Mucosa of descending colon (tissue), 3 donors: ENCODE results near the gene PTPN21. TPM values are rescaled to one million over a fixed set of nuclear protein-coding genes. Genes with fewer than 3 reads are reported as not detected.

Experiments
- ATAC-seq: fragments of 200-7000 bp; cut with Tn5 transposase; one replicate; pipeline ENCODE4 v1.9.1; 2020; ENCODE audit warnings: mild to moderate bottlenecking, moderate library complexity
- DNase-seq, 3 donors: peaks; one replicate each; pipeline ENCODE4 v3.0.0-alpha.2; 2020
- H3K36me3 ChIP-seq: fragments of 200-600 bp; one replicate; pipeline ENCODE4 v1.8.0; 2021; ENCODE audit warnings: low read depth, mild to moderate bottlenecking
- H3K4me1 ChIP-seq: fragments of 200-600 bp; one replicate; pipeline ENCODE4 v1.8.0; 2021; ENCODE audit warnings: low read depth, mild to moderate bottlenecking
- H3K4me3 ChIP-seq: fragments of 200-600 bp; one replicate; pipeline ENCODE4 v1.8.0; 2021; ENCODE audit warnings: mild to moderate bottlenecking
- H3K9me3 ChIP-seq: fragments of 200-600 bp; one replicate; pipeline ENCODE4 v1.8.0; 2021; ENCODE audit warnings: mild to moderate bottlenecking
- intact Hi-C, 2 donors: fragments of 100-400 bp; cut with DNase I in 1 of 2; cut with micrococcal nuclease in 1 of 2; formaldehyde crosslinking; loops; one replicate each; pipeline versions ENCODE4 v1.11.0 to v1.11.1; 2022; cut with DNase I, micrococcal nuclease
- total RNA-seq, 3 donors: library from RNA; stranded (reverse); fragmentation: NEBNext Ultra II Directional in 2 of 3; extraction: Animal tissue kit (Norgen Biotek cat#: 25700) in 2 of 3; gene quantifications; one replicate each; pipeline versions ENCODE4 v1.2.1 to v1.2.4, GENCODE V29; 2021 to 2023
- TF ChIP-seq, protein P1 (sequence below): fragments of 200-600 bp; IDR thresholded peaks from one replicate; pipeline ENCODE4 v1.8.0; 2022; ENCODE audit warnings: antibody characterized with exemption, mild to moderate bottlenecking
- donor health status: DM: no; HTN: no; CAD: no; lungs with moderate emphysema.
- donor health status: DM: no; HTN: no; CAD: no.
- donor health status: DM: no; HTN: yes; CAD: no.

PTPN21 gene
- total RNA-seq, 3 donors from 2014 or later: 37.0 to 51.8 (median 44.7) TPM

GRCh38 chr14:88552876-88553275, 1.9 kb downstream of the PTPN21 start:
- DNase-seq: no peak
- H3K4me1 ChIP-seq: peaks cover 13% of the 10 kb centered on the region
- no peak overlapping the region for H3K4me3 ChIP-seq
- H3K36me3 ChIP-seq: no peaks in the 10 kb centered on the region
- intact Hi-C loops: no loop called here
- TF ChIP-seq, protein P1, sequence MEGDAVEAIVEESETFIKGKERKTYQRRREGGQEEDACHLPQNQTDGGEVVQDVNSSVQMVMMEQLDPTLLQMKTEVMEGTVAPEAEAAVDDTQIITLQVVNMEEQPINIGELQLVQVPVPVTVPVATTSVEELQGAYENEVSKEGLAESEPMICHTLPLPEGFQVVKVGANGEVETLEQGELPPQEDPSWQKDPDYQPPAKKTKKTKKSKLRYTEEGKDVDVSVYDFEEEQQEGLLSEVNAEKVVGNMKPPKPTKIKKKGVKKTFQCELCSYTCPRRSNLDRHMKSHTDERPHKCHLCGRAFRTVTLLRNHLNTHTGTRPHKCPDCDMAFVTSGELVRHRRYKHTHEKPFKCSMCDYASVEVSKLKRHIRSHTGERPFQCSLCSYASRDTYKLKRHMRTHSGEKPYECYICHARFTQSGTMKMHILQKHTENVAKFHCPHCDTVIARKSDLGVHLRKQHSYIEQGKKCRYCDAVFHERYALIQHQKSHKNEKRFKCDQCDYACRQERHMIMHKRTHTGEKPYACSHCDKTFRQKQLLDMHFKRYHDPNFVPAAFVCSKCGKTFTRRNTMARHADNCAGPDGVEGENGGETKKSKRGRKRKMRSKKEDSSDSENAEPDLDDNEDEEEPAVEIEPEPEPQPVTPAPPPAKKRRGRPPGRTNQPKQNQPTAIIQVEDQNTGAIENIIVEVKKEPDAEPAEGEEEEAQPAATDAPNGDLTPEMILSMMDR: no peak
- ATAC-seq: no peak
- H3K9me3 ChIP-seq: no peaks in the 10 kb centered on the region

GRCh38 chr14:88551980-88552431, 2.8 kb downstream of the PTPN21 start:
- peak overlapping the region; percentile 32 for H3K4me3 ChIP-seq
- TF ChIP-seq, protein P1: no peak
- ATAC-seq (peak; percentile 3), DNase-seq (peak in 1 of 3 donors; percentile 50)
- H3K9me3 ChIP-seq: no peaks in the 10 kb centered on the region
- intact Hi-C loops: no loop called here
- H3K4me1 ChIP-seq: peaks cover 20% of the 10 kb centered on the region
- no peaks in the 10 kb centered on the region for H3K36me3 ChIP-seq

DNA sequence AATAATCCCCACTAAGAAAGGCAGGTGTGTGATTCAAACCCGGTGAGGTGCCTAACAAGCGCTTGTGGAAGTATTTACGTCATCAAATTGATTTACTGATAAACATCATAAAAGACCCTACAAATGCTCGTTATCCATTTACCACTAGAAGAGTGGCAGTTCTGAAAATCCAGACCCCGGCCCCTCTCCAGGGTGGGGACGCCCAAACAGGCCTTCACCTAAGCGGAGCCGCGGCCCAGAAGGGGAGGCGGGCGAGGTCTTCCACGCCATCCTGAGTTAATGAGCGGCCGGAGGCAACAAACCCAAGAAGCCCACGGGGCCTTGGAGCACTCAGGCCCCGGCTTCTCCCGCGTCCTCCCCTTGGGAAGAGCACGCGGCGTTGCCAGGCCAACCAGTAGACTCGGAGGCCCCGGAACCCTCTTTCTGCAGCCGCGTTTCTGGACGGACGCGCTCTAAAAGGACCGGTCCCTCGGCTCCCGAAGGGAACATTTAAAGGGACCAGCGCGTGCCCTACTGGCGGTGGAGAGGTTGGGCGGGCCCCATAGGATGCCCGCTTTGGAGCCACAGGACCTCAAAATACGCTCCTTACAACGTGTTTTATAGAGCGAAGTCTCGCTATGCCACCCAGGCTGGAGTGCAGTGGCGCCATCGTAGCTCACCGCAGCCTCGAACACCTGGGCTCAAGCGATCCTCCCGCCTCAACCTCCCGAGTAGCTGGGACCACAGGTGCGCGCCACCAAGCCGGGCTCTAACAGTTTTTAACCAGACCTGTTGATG, 3.5 kb downstream of the PTPN21 start:
- Histone ChIP-seq H3K4me1 (peaks cover 26% of the 10 kb centered on the region), H3K4me3 (peak overlapping the region; percentile 32), H3K9me3 (no peaks in the 10 kb centered on the region), H3K36me3 (no peaks in the 10 kb centered on the region)
- ATAC-seq (peak; percentile 84), DNase-seq (peak; percentile 83 to 89 (median 86))
- intact Hi-C loops: no loop called here
- TF ChIP-seq, protein P1: no peak

DNA sequence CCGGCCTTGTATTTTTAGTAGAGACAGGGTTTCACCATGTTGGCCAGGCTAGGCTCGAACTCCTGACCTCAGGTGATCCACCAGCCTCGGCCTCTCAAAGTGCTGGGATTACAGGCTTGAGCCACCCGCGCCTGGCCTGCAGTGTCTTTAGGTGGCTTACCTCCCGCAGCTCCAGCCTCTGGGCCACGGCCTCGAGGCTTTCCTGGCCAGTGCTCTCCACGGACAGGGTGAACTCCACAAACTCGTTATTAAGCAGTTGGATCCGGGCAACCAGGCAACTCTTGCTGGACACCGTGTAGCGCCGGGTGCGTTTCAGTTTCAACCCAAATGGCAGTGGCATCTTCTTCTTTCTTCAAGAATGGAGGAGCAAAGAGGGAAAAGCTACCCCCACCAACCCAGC, 4.7 kb downstream of the PTPN21 start:
- H3K9me3 ChIP-seq: no peaks in the 10 kb centered on the region
- H3K4me3 ChIP-seq: no peak overlapping the region
- DNase-seq (no peak), ATAC-seq (no peak)
- TF ChIP-seq, protein P1: no peak
- H3K36me3 ChIP-seq: no peaks in the 10 kb centered on the region
- peaks cover 27% of the 10 kb centered on the region for H3K4me1 ChIP-seq
- intact Hi-C loops: no loop called here

DNA sequence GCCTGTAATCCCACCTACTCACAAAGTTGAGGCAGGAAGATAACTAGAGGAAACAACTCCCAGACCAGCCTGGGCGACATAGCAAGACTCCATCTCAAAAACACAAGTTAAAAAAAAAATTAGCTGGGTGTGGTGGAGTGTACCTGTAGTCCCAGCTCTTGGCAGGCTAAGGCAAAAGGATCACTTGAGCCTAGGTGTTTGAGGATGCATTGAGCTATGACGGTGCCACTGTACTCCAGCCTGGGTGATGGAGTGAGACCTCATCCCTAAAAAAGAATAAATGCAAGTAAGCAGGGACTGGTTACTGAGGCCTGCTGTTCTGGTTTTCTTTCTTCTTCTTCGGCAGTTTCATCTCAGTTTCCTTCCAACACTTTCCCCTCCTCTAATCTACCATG, 7.4 kb downstream of the PTPN21 start:
- ATAC-seq (peak; percentile 20), DNase-seq (no peak)
- intact Hi-C loops: no loop called here
- H3K9me3 ChIP-seq: no peaks in the 10 kb centered on the region
- TF ChIP-seq, protein P1: no peak
- H3K36me3 ChIP-seq: no peaks in the 10 kb centered on the region
- H3K4me1 ChIP-seq: peaks cover 46% of the 10 kb centered on the region
- H3K4me3 ChIP-seq: no peak overlapping the region
